ENCODE measurements around the gene P4HB. TPM values are rescaled to one million over a fixed set of nuclear protein-coding genes. Genes with fewer than 3 reads are reported as not detected.

P4HB gene
- total and polyA plus RNA-seq, 9 donors: 383 to 577 (median 443) TPM

- no peaks in the 10 kb centered on the region for H3K27me3 ChIP-seq (ENCODE audit: control insufficient read depth, insufficient read depth, low read length)
- H3K36me3 ChIP-seq (ENCODE audit: control insufficient read depth, insufficient read depth, low read length): peaks cover 78% of the 10 kb centered on the region
- H3K9me3 ChIP-seq (replicated peaks; ENCODE audit: control insufficient read depth, low read depth, low read length): no peaks in the 10 kb centered on the region
- DNase-seq: peak; percentile 42
- H3K27ac ChIP-seq (ENCODE audit: low read length): peak overlapping the region; percentile 87
- peaks cover 39% of the 10 kb centered on the region for H3K4me1 ChIP-seq (ENCODE audit: control insufficient read depth, insufficient read depth, low read length)
- WGBS (ENCODE audit: insufficient coverage): 80% methylated on average over 11 of the region's 11 CpGs
- no peak overlapping the region for H3K4me3 ChIP-seq (ENCODE audit: low read length)
Measured at GRCh38 chr17:81885869-81886548, 25.7 kb upstream of the P4HB start.

- Histone ChIP-seq H3K27ac (ENCODE audit: low read length) (peak overlapping the region; percentile 87), H3K4me1 (ENCODE audit: control insufficient read depth, insufficient read depth, low read length) (peaks cover 35% of the 10 kb centered on the region), H3K4me3 (ENCODE audit: low read length) (no peak overlapping the region), H3K36me3 (ENCODE audit: control insufficient read depth, insufficient read depth, low read length) (peaks cover 77% of the 10 kb centered on the region), H3K9me3 (replicated peaks; ENCODE audit: control insufficient read depth, low read depth, low read length) (no peaks in the 10 kb centered on the region), H3K27me3 (ENCODE audit: control insufficient read depth, insufficient read depth, low read length) (no peaks in the 10 kb centered on the region)
- WGBS (ENCODE audit: insufficient coverage): 82% methylated on average over 10 of the region's 10 CpGs
- DNase-seq: peak; percentile 45
Measured at GRCh38 chr17:81885454-81885853, 25.1 kb upstream of the P4HB start.

GRCh38 chr17:81884968-81885367 is 24.6 kb upstream of the P4HB start:
- Histone ChIP-seq H3K27ac (ENCODE audit: low read length) (peak overlapping the region; percentile 87), H3K9me3 (replicated peaks; ENCODE audit: control insufficient read depth, low read depth, low read length) (no peaks in the 10 kb centered on the region), H3K36me3 (ENCODE audit: control insufficient read depth, insufficient read depth, low read length) (peaks cover 72% of the 10 kb centered on the region), H3K4me1 (ENCODE audit: control insufficient read depth, insufficient read depth, low read length) (peaks cover 30% of the 10 kb centered on the region), H3K4me3 (ENCODE audit: low read length) (no peak overlapping the region), H3K27me3 (ENCODE audit: control insufficient read depth, insufficient read depth, low read length) (no peaks in the 10 kb centered on the region)
- 88% methylated on average over 5 of the region's 5 CpGs for WGBS (ENCODE audit: insufficient coverage)
- no peak for DNase-seq

GRCh38 chr17:81884520-81884919 is 24.2 kb upstream of the P4HB start:
- Histone ChIP-seq H3K4me1 (ENCODE audit: control insufficient read depth, insufficient read depth, low read length) (peaks cover 26% of the 10 kb centered on the region), H3K9me3 (replicated peaks; ENCODE audit: control insufficient read depth, low read depth, low read length) (no peaks in the 10 kb centered on the region), H3K27me3 (ENCODE audit: control insufficient read depth, insufficient read depth, low read length) (no peaks in the 10 kb centered on the region), H3K4me3 (ENCODE audit: low read length) (no peak overlapping the region), H3K27ac (ENCODE audit: low read length) (peak overlapping the region; percentile 87), H3K36me3 (ENCODE audit: control insufficient read depth, insufficient read depth, low read length) (peaks cover 71% of the 10 kb centered on the region)
- DNase-seq: no peak
- WGBS (ENCODE audit: insufficient coverage): 56% methylated on average over 11 of the region's 11 CpGs

- Histone ChIP-seq H3K9me3 (replicated peaks; ENCODE audit: control insufficient read depth, low read depth, low read length) (no peaks in the 10 kb centered on the region), H3K4me1 (ENCODE audit: control insufficient read depth, insufficient read depth, low read length) (no peaks in the 10 kb centered on the region), H3K36me3 (ENCODE audit: control insufficient read depth, insufficient read depth, low read length) (peaks cover 26% of the 10 kb centered on the region), H3K27me3 (ENCODE audit: control insufficient read depth, insufficient read depth, low read length) (no peaks in the 10 kb centered on the region), H3K4me3 (ENCODE audit: low read length) (no peak overlapping the region), H3K27ac (ENCODE audit: low read length) (no peak overlapping the region)
- no peak for DNase-seq
- no CpG with 5 or more reads among the region's 5 CpGs for WGBS (ENCODE audit: insufficient coverage)
Measured at GRCh38 chr17:81879121-81879520, 18.8 kb upstream of the P4HB start.

- 80% methylated on average over 1 of the region's 3 CpGs for WGBS (ENCODE audit: insufficient coverage)
- Histone ChIP-seq H3K27ac (ENCODE audit: low read length) (no peak overlapping the region), H3K9me3 (replicated peaks; ENCODE audit: control insufficient read depth, low read depth, low read length) (no peaks in the 10 kb centered on the region), H3K36me3 (ENCODE audit: control insufficient read depth, insufficient read depth, low read length) (peaks cover 22% of the 10 kb centered on the region), H3K4me1 (ENCODE audit: control insufficient read depth, insufficient read depth, low read length) (no peaks in the 10 kb centered on the region), H3K27me3 (ENCODE audit: control insufficient read depth, insufficient read depth, low read length) (no peaks in the 10 kb centered on the region), H3K4me3 (ENCODE audit: low read length) (no peak overlapping the region)
- DNase-seq: no peak
Measured at GRCh38 chr17:81878294-81878693, 18.0 kb upstream of the P4HB start.

- Histone ChIP-seq H3K36me3 (ENCODE audit: control insufficient read depth, insufficient read depth, low read length) (peaks cover 18% of the 10 kb centered on the region), H3K9me3 (replicated peaks; ENCODE audit: control insufficient read depth, low read depth, low read length) (no peaks in the 10 kb centered on the region), H3K27ac (ENCODE audit: low read length) (no peak overlapping the region), H3K27me3 (ENCODE audit: control insufficient read depth, insufficient read depth, low read length) (no peaks in the 10 kb centered on the region), H3K4me3 (ENCODE audit: low read length) (no peak overlapping the region), H3K4me1 (ENCODE audit: control insufficient read depth, insufficient read depth, low read length) (peaks cover 5% of the 10 kb centered on the region)
- WGBS (ENCODE audit: insufficient coverage): 96% methylated on average over 3 of the region's 5 CpGs
- no peak for DNase-seq
Measured at GRCh38 chr17:81877569-81877968, 17.2 kb upstream of the P4HB start.

GRCh38 chr17:81871387-81872230 is 11.3 kb upstream of the P4HB start:
- peak; percentile 96 for DNase-seq
- H3K4me1 ChIP-seq (ENCODE audit: control insufficient read depth, insufficient read depth, low read length): peaks cover 49% of the 10 kb centered on the region
- no peaks in the 10 kb centered on the region for H3K9me3 ChIP-seq (replicated peaks; ENCODE audit: control insufficient read depth, low read depth, low read length)
- H3K36me3 ChIP-seq (ENCODE audit: control insufficient read depth, insufficient read depth, low read length): peaks cover 34% of the 10 kb centered on the region
- WGBS (ENCODE audit: insufficient coverage): under 1% methylated on average over 86 of the region's 86 CpGs
- peak overlapping the region; percentile 90 for H3K27ac ChIP-seq (ENCODE audit: low read length)
- H3K4me3 ChIP-seq (ENCODE audit: low read length): peak overlapping the region; percentile 65
- no peaks in the 10 kb centered on the region for H3K27me3 ChIP-seq (ENCODE audit: control insufficient read depth, insufficient read depth, low read length)

- no peaks in the 10 kb centered on the region for H3K9me3 ChIP-seq (replicated peaks; ENCODE audit: control insufficient read depth, low read depth, low read length)
- peaks cover 55% of the 10 kb centered on the region for H3K4me1 ChIP-seq (ENCODE audit: control insufficient read depth, insufficient read depth, low read length)
- WGBS (ENCODE audit: insufficient coverage): under 1% methylated on average over 36 of the region's 64 CpGs
- H3K36me3 ChIP-seq (ENCODE audit: control insufficient read depth, insufficient read depth, low read length): peaks cover 38% of the 10 kb centered on the region
- peak within 1 kb of the TSS; percentile 94 for H3K27ac ChIP-seq (ENCODE audit: low read length)
- peak within 1 kb of the TSS; percentile 65 for H3K4me3 ChIP-seq (ENCODE audit: low read length)
- DNase-seq: no peak
- no peaks in the 10 kb centered on the region for H3K27me3 ChIP-seq (ENCODE audit: control insufficient read depth, insufficient read depth, low read length)
Measured at GRCh38 chr17:81870981-81871386, 10.6 kb upstream of the P4HB start, which contains the start of gene ARHGDIA. Gene ARHGDIA (minus strand): TSS chr17:81871337. CDS start chr17:81869930, 1,407 bp downstream.
